Left lung (tissue), 10 donors: ENCODE results near the gene RPL10L. TPM values are rescaled to one million over a fixed set of nuclear protein-coding genes. Genes with fewer than 3 reads are reported as not detected.

Experiments
- ATAC-seq: fragments of 200-7000 bp; cut with Tn5 transposase; one replicate; pipeline ENCODE4 v1.9.1; 2020; ENCODE audit warnings: moderate library complexity
- DNase-seq, 4 donors: peaks; one replicate each; pipeline ENCODE4 v3.0.0-alpha.2; 2013 to 2020
- H3K27ac ChIP-seq, 2 donors: fragments of 200-600 bp; sonication (generic) in 1 of 2; one replicate each; pipeline versions ENCODE4 v1.5.0 to v1.8.0; 2020 to 2021
- H3K27me3 ChIP-seq, 2 donors: fragments of 200-600 bp; sonication (generic) in 1 of 2; one replicate each; pipeline versions ENCODE4 v1.5.0 to v1.8.0; 2020 to 2021
- H3K36me3 ChIP-seq, 2 donors: fragments of 200-600 bp; sonication (generic) in 1 of 2; one replicate each; pipeline versions ENCODE4 v1.5.0 to v1.8.0; 2020 to 2021
- H3K4me1 ChIP-seq, 2 donors: fragments of 200-600 bp; one replicate each; pipeline ENCODE4 v1.8.0; 2021
- H3K4me3 ChIP-seq, 2 donors: fragments of 200-600 bp; sonication (generic) in 1 of 2; one replicate each; pipeline versions ENCODE4 v1.5.0 to v1.8.0; 2020 to 2021; ENCODE audit warnings: mild to moderate bottlenecking in 1 of 2
- H3K9me3 ChIP-seq, 2 donors: fragments of 200-600 bp; sonication (generic) in 1 of 2; one replicate each; pipeline versions ENCODE4 v1.5.0 to v1.8.0; 2020 to 2021
- CTCF ChIP-seq, 2 donors: fragments of 200-600 bp; sonication (generic) in 1 of 2; IDR thresholded peaks; one replicate each; pipeline versions ENCODE4 v1.5.0 to v1.8.0; 2021; ENCODE audit warnings: antibody characterized with exemption in 2 of 2
- intact Hi-C, 2 donors: fragments of 100-400 bp; cut with DNase I; formaldehyde crosslinking; loops; one replicate each; pipeline versions ENCODE4 v1.11.2 to v1.14.2; 2022
- polyA plus RNA-seq, 6 donors: library from polyadenylated mRNA; unstranded; fragments of 120-200 nt; gene quantifications; one replicate each; pipeline ENCODE4 v1.2.1, GENCODE V29; 2013; ENCODE audit not compliant: insufficient read length in 6 of 6
- total RNA-seq, 2 donors: library from RNA; stranded (reverse); fragmentation: NEBNext Ultra II Directional; extraction: Animal tissue kit (Norgen Biotek cat#: 25700); gene quantifications; one replicate each; pipeline ENCODE4 v1.2.1, GENCODE V29; 2021
- donor health status: DM: no; HTN: yes; CAD: no.
- donor health status: DM: no; HTN: no; CAD: no.

RPL10L gene
- total and polyA plus RNA-seq, 8 donors: 0.26 to 0.50 (median 0.44) TPM; not detected in 5

- H3K36me3 ChIP-seq: no peaks in the 10 kb centered on the region
- ATAC-seq (no peak), DNase-seq (no peak)
- intact Hi-C loops: no loop called here
- TF ChIP-seq CTCF (IDR thresholded peaks at IDR 0.05): no peak
- H3K27ac ChIP-seq: no peak overlapping the region
- H3K27me3 ChIP-seq: no peaks in the 10 kb centered on the region
- H3K9me3 ChIP-seq: peaks cover 0 to 12% of the 10 kb centered on the region in 2 donors
- H3K4me3 ChIP-seq: no peak overlapping the region
- no peaks in the 10 kb centered on the region for H3K4me1 ChIP-seq
Measured at GRCh38 chr14:46661728-46662127, 10.1 kb upstream of the RPL10L start.

- no peaks in the 10 kb centered on the region for H3K27me3 ChIP-seq
- no peak overlapping the region for H3K4me3 ChIP-seq
- no peak for DNase-seq
- H3K9me3 ChIP-seq: peaks cover 0 to 6% of the 10 kb centered on the region in 2 donors
- H3K27ac ChIP-seq: no peak overlapping the region
- H3K36me3 ChIP-seq: no peaks in the 10 kb centered on the region
- no peak for ATAC-seq
- TF ChIP-seq CTCF (IDR thresholded peaks at IDR 0.05): no peak
- H3K4me1 ChIP-seq: no peaks in the 10 kb centered on the region
- intact Hi-C loops: no loop called here
Measured at GRCh38 chr14:46653031-46653755, 1.6 kb upstream of the RPL10L start.

GRCh38 chr14:46646796-46647195, 4.8 kb downstream of the RPL10L start:
- peaks cover 0 to 4% of the 10 kb centered on the region in 2 donors for H3K9me3 ChIP-seq
- no peak for DNase-seq
- no peak overlapping the region for H3K4me3 ChIP-seq
- TF ChIP-seq CTCF (IDR thresholded peaks at IDR 0.05): no peak
- no peaks in the 10 kb centered on the region for H3K36me3 ChIP-seq
- intact Hi-C loops: no loop called here
- H3K27me3 ChIP-seq: no peaks in the 10 kb centered on the region
- H3K4me1 ChIP-seq: no peaks in the 10 kb centered on the region
- H3K27ac ChIP-seq: no peak overlapping the region
- no peak for ATAC-seq

GRCh38 chr14:46626876-46627275, 24.7 kb downstream of the RPL10L start:
- no peak for TF ChIP-seq CTCF (IDR thresholded peaks at IDR 0.05)
- ATAC-seq (no peak), DNase-seq (no peak)
- H3K4me1 ChIP-seq: no peaks in the 10 kb centered on the region
- H3K4me3 ChIP-seq: no peak overlapping the region
- intact Hi-C loops: no loop called here
- no peaks in the 10 kb centered on the region for H3K9me3 ChIP-seq
- no peaks in the 10 kb centered on the region for H3K36me3 ChIP-seq
- H3K27me3 ChIP-seq: no peaks in the 10 kb centered on the region
- no peak overlapping the region for H3K27ac ChIP-seq
